Stimulated activated CD4-positive, alpha-beta T cell treated with anti-CD3 and anti-CD28 coated beads, Interleukin-4, amount 100 ng/mL, for 48 hours (primary cell): ENCODE measurements around the gene RNF141.

Experiments
- DNase-seq, 2 donors: peaks; one replicate each; pipeline ENCODE4 v3.0.0-alpha.2; 2020; ENCODE audit warnings: low read depth in 2 of 2

The RNF141 gene

GRCh38 chr11:10480760-10481159 is 60.2 kb downstream of the RNF141 start:
- no peak for DNase-seq

- DNase-seq = no peak
These were observed 61.0 kb downstream of the RNF141 start for GRCh38 chr11:10480026-10480425.

- DNase-seq = no peak
These were observed 62.1 kb downstream of the RNF141 start for GRCh38 chr11:10478574-10479550.

- DNase-seq = no peak
These were observed 62.9 kb downstream of the RNF141 start for GRCh38 chr11:10478066-10478465.

- no peak for DNase-seq
These were observed 63.3 kb downstream of the RNF141 start for GRCh38 chr11:10477690-10478046.

- no peak for DNase-seq
These were observed 63.9 kb downstream of the RNF141 start for GRCh38 chr11:10476927-10477689.

- no peak for DNase-seq
These were observed 64.6 kb downstream of the RNF141 start for GRCh38 chr11:10476342-10476741.

GRCh38 chr11:10474551-10474950 is 66.4 kb downstream of the RNF141 start:
- DNase-seq = no peak

GRCh38 chr11:10473371-10473770 is 67.6 kb downstream of the RNF141 start:
- DNase-seq = no peak

- no peak for DNase-seq
These were observed 78.2 kb downstream of the RNF141 start for GRCh38 chr11:10462746-10463300.
